GM18502 (cell line): ENCODE results near the gene CCT7.

Source experiments
- ATAC-seq: cut with Tn5 transposase; IDR thresholded peaks from one replicate; pipeline ENCODE4 v1.9.1; 2021; ENCODE audit warnings: mild to moderate bottlenecking; ENCODE audit not compliant: unreplicated experiment, poor library complexity

Gene CCT7

DNA sequence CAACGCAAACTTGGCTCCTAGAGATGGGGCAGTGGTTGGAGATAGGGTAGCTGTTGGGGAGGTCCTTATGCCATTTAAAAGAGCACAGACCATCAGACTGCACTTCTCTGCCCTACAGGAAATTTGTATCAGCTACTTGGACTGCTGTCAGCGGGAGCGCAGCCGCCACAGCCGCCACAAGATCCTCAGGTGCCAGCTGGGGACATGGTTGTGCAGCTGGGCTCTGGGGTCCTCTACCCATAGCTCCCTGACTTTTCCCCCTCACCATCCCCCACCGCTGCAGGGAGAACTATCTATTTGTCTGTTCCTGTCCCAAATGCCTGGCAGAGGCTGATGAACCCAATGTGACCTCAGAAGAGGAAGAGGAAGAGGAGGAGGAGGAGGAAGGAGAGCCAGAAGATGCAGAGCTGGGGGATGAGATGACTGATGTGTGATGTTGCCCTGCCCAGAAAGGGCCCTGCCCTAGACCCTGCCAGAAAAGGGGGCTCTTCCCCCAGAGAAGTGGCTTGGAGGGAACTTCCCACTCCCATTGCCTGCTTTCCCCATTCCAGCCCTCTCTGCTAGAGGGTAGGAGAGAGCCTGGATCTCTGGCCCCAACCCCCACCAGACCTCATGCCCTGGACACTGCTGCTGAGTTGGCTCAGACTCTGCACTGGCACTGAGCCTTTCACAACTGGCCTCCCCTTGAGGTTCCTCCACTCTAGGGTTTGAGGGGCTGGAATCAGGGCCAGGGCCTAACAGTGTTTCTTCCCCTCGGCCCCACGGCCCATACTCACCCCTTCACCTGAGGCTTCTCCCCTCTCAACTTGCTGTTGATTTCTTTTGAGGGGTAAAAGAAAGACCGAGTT, 8.4 kb upstream of the CCT7 start:
- no peak for ATAC-seq

DNA sequence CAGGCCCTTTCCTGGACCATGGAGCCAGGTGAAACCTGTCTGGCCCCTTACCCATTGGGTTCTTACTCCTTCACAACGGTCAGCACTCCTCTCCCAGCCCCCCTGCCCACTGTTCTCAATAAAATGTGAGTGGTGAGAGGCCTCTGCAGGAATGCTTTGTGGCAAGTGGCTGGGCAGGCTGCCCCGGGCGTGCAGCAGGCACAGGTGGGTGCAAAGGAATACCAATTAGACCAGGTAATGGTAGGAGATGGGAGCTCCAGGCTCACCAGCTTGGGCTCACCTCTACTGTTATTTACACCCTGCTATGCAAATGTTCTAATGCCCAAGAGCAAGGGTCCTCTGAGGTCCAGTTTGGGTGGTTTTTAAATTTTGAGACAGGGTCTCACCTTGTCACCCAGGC, 7.0 kb upstream of the CCT7 start:
- no peak for ATAC-seq

DNA sequence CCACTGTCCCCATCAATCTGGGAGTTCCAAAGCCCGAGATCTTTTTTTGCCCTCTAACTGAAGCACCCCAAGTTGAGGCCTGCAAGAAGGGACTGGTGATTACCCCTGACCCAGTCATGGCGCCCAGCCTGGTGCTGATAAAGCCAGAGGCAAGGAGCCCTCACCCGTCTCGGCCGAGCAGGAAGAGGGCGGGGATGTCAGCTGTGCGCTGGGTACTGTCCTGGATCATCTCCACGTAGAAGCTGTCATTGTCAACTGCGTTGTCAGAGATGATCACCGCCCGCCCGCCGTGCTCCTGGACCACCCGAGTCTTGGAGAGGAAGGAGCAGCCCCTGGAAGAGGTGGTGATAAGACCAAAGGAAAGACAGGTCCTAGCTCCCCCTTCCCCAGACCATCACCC, 5.5 kb upstream of the CCT7 start:
- ATAC-seq: no peak

DNA sequence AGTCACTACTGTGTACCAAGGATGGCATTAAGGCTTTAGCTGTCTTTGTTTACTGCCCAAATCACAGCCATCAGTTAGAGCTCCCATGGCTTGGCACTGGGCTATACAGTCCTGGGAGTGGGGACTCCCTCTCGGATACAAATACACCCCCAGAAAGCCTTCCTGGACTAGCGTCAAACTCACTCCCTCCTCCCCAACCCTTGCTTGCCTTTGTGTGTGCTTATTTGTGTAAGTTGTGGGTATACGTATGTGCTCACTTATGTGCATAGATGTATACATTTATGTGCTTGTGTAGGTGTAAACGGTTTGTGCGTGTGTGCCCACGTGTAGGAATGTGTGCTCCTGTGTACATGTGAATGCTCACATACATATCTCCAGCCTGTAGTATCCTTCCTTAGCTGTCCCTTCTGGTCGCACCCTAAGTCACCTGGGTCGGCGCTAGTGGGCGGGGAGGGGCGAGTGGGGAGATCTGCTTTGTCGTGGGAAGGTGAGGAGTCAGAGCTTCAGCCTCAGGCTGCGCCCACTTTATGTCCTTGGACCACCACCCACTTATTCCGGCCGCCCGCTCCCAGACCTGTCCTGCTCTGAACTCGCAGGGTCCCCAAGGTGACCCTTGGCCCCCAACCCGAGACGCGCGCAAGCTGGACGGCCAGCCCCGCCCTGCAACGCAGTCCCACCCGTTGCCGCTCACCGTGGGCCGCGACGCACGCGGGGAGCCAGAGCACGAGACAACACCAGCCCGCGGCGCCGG, 1.5 kb upstream of the CCT7 start:
- peak; percentile 12 for ATAC-seq

DNA sequence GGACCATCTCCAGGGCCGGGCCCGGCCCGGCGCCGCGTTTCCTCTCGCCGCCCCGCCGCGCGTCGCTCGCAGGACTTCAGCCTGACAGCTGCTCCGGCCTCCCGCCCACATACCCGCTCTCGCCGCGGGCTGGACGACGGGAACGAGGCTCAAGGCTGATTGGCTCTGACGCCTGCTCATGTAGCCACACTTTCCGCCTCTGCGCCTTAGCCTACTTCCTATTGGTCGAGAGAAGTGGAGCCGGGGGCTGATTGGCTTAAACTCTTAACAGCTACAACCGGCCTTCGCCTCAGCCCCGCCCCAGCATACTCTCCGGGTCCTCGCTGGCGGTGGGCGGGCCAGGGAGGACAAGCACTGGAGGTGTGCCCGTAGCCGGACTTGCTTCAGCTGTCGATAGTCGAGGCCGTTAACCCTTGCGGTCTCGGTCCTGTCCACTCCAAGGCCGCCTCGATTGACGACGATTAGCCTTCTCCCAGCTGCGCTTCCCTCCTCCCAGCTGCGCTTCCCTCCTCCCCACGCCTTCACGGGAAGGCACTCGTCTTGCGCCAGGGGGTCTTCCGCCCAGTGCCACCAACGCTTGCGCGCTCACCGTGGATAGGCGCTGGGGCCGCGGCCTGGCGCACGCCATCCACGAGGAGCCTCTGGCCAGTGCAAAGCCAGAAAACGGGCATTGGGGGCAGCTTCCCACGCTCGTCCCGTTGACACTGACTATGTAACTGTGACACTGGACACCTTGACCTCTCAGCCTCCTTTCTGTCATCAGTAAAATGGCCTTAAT, 765 bp upstream of the CCT7 start, which contains the start of gene PRADC1:
Gene PRADC1 (minus strand): TSS at position 86 of the 778 bp plus-strand sequence. CDS start 79 bp downstream, at position 7.
- ATAC-seq: peak; percentile 90

DNA sequence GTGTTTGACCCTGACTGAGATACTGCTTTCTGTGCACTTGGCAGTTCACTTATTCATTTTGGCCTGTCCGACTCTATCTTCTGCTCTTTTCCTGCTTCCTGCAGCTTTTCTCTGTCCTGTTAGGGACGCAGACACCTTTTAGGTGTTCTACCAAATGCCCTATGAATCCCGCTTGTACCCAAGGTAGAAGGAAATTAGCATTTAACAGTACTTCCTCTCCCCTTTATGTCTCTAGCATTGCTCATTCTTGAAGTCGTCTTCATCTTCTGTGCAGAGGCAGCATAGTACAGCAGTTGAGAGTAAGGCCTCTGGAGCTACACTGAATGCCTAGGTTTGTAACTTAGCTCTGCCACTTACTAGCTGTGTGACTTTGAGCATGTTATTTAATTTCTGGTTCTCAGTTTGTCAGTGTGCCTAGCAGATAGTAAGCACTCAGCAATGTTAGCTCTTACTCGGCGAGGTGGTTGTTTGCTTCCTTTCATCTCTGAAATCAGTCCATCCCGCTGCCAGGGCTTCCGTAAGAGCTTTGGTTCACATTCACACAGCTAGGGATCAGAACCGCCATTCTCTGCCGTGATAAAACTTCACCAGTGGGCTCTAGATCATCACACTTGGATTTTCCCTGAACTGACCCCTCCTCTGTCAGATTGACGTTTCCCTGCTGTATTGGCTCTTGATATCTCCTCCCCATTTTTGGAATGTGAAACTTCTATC, 1.4 kb downstream of the CCT7 start:
- no peak for ATAC-seq

DNA sequence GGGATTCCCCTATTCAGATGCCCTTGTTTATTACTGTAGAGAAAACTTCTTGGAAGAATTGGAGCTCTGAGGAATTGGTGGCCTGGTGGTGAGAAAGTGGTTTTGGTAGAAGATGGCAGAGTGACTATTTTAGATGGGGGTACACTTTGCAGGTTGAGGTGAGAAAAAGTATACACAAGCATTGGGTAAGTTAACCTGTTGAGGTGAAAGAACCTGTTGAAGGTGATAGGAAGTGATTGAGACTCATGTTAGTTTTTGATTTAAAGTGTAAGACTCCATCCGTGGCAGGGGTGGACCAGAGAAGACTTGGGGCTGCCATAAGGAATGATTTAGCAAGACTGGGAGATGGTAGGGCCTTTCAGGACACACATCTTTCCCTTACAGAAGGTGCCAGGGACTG, 3.1 kb downstream of the CCT7 start:
- no peak for ATAC-seq

DNA sequence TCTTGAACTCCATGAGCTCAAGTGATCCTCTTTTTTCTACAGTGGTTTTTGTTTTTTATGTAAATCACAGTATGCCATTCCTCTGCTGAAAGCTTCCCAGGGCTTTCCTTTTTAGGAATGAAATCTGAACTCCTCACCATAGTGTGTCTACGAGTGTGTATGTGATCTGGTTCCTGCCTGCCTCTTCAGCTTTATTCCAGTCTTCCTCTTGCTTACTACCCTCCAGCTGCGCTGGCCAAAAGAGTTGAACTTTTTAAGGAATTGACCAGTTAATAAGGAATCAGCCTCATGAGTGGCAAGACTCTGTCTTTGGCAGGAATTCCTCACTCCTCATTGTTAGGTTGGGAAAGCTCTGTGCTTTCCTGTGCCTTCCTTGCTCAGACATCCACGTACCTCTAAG, 4.0 kb downstream of the CCT7 start:
- no peak for ATAC-seq

DNA sequence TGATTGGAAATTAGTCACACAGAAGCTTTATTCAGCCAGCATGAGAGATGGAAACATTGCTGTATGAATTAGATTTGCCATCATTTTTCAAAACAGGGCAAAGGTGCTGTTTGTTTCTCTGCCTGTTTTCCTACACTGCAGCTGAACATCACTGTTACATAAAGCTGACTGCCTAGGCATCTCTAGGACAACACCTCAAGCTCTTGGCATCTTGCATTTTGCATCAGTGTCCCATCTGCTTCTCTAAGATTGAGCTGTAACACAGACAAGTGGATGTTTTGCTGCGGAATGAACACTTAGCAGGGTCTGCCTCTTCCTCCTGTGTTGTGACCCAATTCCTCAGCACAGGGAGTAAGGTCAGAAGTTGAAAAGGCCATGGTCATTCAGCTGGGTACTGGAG, 4.9 kb downstream of the CCT7 start:
- ATAC-seq: no peak

DNA sequence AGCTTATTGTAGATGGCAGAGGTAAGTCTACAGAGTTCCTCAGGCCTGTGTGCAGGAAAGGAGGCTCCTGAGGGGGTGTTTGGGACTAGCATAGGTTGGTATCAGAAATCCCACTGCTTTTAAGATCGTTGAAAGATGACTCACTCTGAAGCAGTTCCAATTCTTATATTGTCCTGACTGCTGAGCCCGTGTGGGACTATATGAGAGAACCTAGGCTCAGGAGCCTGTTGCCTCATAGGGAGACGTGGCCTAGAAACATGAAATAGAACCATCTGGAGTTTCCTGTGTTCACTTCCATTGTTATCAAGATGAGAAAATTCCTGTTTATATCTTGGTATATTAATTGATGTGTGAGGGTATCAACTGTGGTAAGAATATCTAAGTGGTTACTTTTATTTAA, 5.7 kb downstream of the CCT7 start:
- ATAC-seq: no peak

DNA sequence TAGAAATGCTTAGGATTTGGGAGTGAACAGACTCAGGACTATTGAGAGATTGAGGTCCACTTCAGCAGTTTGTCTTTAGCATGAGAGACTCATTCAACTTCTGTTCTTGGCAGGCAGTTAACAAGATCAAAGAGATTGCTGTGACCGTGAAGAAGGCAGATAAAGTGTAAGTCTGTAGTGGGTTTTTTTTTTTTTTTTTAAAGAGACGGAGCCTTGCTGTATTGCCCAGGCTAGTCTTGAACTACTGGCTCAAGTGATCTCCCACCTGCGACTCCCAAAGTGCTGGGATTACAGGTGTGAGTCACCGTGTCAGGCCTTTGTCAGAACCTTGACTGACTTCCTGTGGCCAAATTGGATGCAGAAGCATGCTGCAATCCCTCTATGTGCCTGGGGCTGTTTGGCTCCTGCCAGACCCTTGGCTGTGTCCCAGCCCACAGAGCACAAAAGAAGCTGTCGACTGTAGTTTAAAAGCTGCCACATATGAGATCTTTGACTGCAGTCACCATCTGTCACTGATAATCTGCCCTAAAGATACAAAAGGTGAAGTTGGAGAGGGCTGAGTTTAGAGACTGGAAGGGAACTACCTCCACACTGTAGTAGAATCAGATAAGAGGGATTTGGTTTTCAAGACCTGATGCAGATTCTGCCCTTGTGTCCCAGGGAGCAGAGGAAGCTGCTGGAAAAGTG, 9.9 kb downstream of the CCT7 start:
- no peak for ATAC-seq

DNA sequence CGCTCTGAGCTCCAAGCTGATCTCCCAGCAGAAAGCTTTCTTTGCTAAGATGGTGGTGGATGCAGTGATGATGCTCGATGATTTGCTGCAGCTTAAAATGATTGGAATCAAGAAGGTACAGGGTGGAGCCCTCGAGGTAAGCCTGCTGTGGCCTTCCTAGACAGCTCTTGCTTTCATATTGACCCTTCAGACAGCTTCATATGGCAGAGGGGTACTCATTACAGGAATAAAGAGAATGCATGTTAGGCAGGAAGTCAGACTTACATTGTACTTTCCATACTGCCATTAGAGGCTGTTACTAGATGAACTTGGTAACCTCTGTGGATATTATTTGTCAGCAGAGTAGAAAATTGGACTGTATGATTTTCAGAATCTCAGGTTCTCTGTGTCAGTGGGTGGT, 10.5 kb downstream of the CCT7 start:
- ATAC-seq: no peak

DNA sequence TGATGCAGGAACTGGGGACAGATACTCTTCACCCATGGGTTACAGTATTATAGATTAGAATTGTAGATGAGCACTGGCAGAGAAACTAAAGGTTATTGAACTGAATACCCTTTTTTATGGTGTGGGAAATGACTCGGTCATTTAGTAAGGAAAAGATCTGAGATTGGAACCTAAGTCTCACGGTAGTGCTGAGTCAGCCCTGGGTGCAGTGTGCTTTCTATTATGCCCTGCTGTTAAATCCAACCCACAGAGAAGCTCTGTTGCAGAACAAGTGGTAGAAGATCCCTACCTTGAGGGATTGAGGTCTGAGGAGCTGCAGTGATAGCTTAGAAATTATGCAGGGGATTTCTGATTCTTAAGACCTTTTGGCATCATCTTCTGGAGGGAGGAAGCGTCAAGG, 12.7 kb downstream of the CCT7 start:
- ATAC-seq: no peak

DNA sequence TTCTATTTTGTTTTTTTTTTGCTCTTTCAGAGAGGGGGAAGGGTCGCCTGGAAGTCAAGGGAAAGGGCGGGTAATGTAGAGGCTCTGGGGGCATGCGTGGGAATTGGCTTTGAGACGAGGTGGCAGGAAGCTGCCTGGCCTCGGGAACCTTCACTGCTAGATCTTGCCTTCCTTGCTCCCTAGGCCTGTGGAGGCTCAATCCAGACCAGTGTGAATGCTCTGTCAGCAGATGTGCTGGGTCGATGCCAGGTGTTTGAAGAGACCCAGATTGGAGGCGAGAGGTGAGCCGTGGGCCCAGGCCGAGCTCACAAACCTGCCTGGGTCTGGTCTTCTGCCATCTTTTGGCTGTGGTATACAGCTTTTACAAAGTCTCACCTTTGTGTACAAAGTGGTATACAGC, 15.5 kb downstream of the CCT7 start:
- no peak for ATAC-seq

DNA sequence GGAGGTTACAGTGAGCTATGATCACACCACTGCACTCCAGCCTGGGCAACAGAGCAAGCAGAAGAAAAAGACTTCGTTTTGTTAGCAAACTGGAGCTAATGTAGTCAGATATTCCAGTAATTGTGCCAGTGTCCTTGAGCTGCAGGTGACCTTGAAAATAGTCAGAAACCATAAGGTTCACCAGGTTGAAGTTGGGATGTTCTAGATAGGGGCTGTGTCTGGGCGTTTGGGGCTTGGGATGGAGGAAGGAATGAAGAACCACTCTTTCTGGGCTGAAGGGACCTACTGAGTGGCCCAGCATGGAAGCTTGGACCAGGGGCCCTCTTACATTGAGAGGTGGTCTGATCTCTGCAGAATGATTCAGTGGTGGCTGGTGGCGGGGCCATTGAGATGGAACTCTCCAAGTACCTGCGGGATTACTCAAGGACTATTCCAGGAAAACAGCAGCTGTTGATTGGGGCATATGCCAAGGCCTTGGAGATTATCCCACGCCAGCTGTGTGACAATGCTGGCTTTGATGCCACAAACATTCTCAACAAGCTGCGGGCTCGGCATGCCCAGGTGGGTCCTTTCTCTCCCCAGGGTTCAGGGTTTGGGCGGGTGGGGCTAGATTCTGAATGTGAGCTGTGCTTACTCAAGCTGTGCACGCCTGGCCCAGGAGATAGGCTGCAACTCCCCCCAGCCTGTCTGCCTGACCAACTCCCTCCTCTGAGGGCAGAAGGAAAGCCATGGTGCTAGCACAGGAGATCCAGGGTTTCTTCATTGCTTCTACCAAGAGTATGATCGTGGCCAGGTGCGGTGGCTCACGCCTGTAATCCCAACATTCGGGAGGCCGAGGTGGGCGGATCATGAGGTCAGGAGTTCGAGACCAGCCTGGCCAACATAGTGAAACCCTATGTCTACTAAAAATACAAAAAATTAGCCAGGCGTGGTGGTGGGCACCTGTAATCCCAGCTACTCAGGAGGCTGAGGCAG, 17.1 kb downstream of the CCT7 start:
- ATAC-seq: no peak

DNA sequence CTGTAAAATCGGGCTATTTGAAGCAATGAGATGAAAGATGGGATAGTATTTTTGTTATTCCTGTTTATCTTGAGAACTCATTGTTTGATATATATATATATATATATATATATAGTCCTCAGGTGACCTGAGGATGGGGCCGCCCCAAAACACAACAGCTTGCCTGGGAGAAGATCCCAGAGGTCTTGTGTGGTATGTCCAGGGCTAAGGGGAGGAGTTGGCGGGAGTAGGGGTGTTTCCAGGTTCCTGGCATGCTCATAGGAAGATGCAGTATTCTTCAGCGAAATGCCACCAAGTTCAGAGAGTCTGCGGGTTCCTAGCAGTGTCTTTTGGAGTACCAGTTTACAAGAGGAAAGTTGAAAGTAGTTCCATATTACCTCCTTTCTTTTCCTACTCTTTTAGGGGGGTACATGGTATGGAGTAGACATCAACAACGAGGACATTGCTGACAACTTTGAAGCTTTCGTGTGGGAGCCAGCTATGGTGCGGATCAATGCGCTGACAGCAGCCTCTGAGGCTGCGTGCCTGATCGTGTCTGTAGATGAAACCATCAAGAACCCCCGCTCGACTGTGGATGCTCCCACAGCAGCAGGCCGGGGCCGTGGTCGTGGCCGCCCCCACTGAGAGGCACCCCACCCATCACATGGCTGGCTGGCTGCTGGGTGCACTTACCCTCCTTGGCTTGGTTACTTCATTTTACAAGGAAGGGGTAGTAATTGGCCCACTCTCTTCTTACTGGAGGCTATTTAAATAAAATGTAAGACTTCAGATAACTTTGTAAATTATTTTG, 18.3 kb downstream of the CCT7 start:
- no peak for ATAC-seq

DNA sequence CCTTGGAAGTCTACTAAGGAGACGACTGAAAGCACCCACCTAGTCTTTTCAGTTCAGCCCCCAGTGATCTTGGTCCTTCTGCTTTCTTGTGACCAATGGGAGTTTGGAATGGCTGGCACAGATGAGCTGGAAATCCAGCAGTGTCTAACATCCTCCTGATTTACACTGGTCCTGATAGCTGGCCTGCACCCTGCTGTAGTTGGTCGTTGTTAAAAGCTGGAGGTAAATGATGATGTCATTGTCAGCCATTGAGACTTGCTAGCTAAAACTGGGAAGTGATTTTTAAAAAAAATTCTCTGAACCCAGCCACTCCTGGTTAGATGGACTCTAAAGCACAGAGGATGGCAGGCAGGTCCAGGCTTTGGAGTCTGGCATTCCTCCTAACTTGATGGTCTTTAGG, 19.3 kb downstream of the CCT7 start:
- ATAC-seq: no peak

DNA sequence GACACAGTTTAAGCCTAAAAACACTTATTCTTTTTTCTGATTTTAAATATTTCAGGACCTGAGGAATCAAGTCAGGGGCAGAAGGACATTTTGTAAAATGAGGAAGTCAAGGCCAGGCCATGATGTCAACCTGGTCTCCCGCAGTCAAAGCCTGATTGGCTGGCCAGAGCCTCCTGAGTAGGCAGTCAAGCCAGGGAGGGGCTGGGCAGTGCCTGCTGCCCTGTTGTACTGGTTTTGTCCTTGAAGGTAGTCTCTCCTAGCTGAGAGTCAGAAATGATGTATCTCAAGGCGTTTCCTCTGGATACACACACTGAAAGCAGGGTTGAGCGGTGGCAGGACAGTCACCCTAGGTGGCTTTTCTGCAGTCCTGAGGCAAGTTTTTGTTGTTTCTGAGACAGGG, 19.8 kb downstream of the CCT7 start:
- no peak for ATAC-seq
